HFFc6 (cell line): Measurements from ENCODE around the gene ARG2. TPM values are rescaled to one million over a fixed set of nuclear protein-coding genes. Genes with fewer than 3 reads are reported as not detected.

Experiments used
- DNase-seq: peaks from one replicate; pipeline ENCODE4 v3.0.0-alpha.2; 2018
- H3K27ac Mint-ChIP-seq: 2 replicates; pipeline ENCODE4 v1.8.0; 2020; ENCODE audit warnings: mild to moderate bottlenecking, mixed read lengths
- H3K27me3 Mint-ChIP-seq: 2 replicates; pipeline ENCODE4 v1.8.0; 2021; ENCODE audit warnings: mild to moderate bottlenecking, moderate library complexity, mixed read lengths; ENCODE audit not compliant: insufficient read depth
- H3K36me3 Mint-ChIP-seq: 2 replicates; pipeline ENCODE4 v1.8.0; 2021; ENCODE audit warnings: low read depth, mixed read lengths
- H3K4me1 Mint-ChIP-seq: 2 replicates; pipeline ENCODE4 v1.8.0; 2020; ENCODE audit warnings: low read depth, mixed read lengths
- H3K4me3 Mint-ChIP-seq: 2 replicates; pipeline ENCODE4 v1.8.0; 2020; ENCODE audit warnings: mild to moderate bottlenecking, moderate library complexity, mixed read lengths
- H3K9me3 Mint-ChIP-seq: 2 replicates; pipeline ENCODE4 v1.8.0; 2020; ENCODE audit warnings: mild to moderate bottlenecking, mixed read lengths
- CTCF ChIP-seq: fragments of 200-600 bp; sonication (generic); IDR thresholded peaks from 2 replicates; pipeline ENCODE4 v1.5.0; 2021; ENCODE audit warnings: antibody characterized with exemption, mild to moderate bottlenecking
- total RNA-seq, 6 experiments: library from RNA; stranded (reverse); fragmentation: NEBNext Ultra II Directional; extraction: Animal tissue kit (Norgen Biotek cat#: 25700); gene quantifications; 2 replicates in 1 of 6; 3 replicates in 5 of 6; pipeline ENCODE4 v1.2.3, GENCODE V29; 2021

The ARG2 gene
- total RNA-seq, 6 experiments from 2014 or later: 1.4 to 2.2 (median 1.9) TPM

- Mint-ChIP-seq H3K9me3 (no peaks in the 10 kb centered on the region), H3K4me1 (no peaks in the 10 kb centered on the region), H3K4me3 (no peak overlapping the region), H3K27ac (no peak overlapping the region), H3K36me3 (no peaks in the 10 kb centered on the region), H3K27me3 (peaks cover 26% of the 10 kb centered on the region; the same call in 1 of the 2 replicates)
- no peak for DNase-seq
- TF ChIP-seq CTCF: no peak
Measured at GRCh38 chr14:67573228-67574010, 46.3 kb upstream of the ARG2 start.

- no peaks in the 10 kb centered on the region for H3K4me1 Mint-ChIP-seq
- no peaks in the 10 kb centered on the region for H3K9me3 Mint-ChIP-seq
- H3K27me3 Mint-ChIP-seq: peaks cover 27% of the 10 kb centered on the region; the same call in 1 of the 2 replicates
- H3K27ac Mint-ChIP-seq: no peak overlapping the region
- DNase-seq: no peak
- no peak for TF ChIP-seq CTCF
- H3K36me3 Mint-ChIP-seq: no peaks in the 10 kb centered on the region
- no peak overlapping the region for H3K4me3 Mint-ChIP-seq
Measured at GRCh38 chr14:67574156-67574555, 45.6 kb upstream of the ARG2 start.

- Mint-ChIP-seq H3K27ac (no peak overlapping the region), H3K27me3 (peaks cover 25% of the 10 kb centered on the region; the same call in 1 of the 2 replicates), H3K4me1 (no peaks in the 10 kb centered on the region), H3K36me3 (no peaks in the 10 kb centered on the region), H3K9me3 (no peaks in the 10 kb centered on the region), H3K4me3 (no peak overlapping the region)
- no peak for TF ChIP-seq CTCF
- DNase-seq: no peak
Measured at GRCh38 chr14:67574806-67575205, 44.9 kb upstream of the ARG2 start.

- Mint-ChIP-seq H3K4me3 (no peak overlapping the region), H3K27me3 (peaks cover 25% of the 10 kb centered on the region; the same call in 1 of the 2 replicates), H3K9me3 (no peaks in the 10 kb centered on the region), H3K4me1 (no peaks in the 10 kb centered on the region), H3K36me3 (no peaks in the 10 kb centered on the region), H3K27ac (no peak overlapping the region)
- no peak for DNase-seq
- no peak for TF ChIP-seq CTCF
Measured at GRCh38 chr14:67575684-67576083, 44.0 kb upstream of the ARG2 start.

GRCh38 chr14:67576216-67576955 lies 43.3 kb upstream of the ARG2 start:
- no peak for TF ChIP-seq CTCF
- no peaks in the 10 kb centered on the region for H3K9me3 Mint-ChIP-seq
- no peak overlapping the region for H3K27ac Mint-ChIP-seq

More at GRCh38 chr14:67576216-67576955, 43.3 kb upstream of the ARG2 start:
- Mint-ChIP-seq H3K4me3 (no peak overlapping the region), H3K36me3 (no peaks in the 10 kb centered on the region), H3K27me3 (peaks cover 24% of the 10 kb centered on the region; the same call in 1 of the 2 replicates), H3K4me1 (peaks cover under 1% of the 10 kb centered on the region; the same call in 1 of the 2 replicates)
- no peak for DNase-seq
